CD14-positive monocyte (primary cell): ENCODE measurements around the gene CCNI2. TPM values are rescaled to one million over a fixed set of nuclear protein-coding genes. Genes with fewer than 3 reads are reported as not detected.

ENCODE experiments used
- DNase-seq, 3 donors: peaks; one replicate each; pipeline ENCODE4 v3.0.0-alpha.2; 2011 to 2022
- H2AFZ ChIP-seq: 2 replicates; pipeline ENCODE4 v1.6.0; 2012; ENCODE audit warnings: mild to moderate bottlenecking, low read depth, low read length, inconsistent platforms; ENCODE audit not compliant: insufficient read depth, poor library complexity, severe bottlenecking
- H3K27ac ChIP-seq, 2 donors: 1 replicate in 1 of 2; 2 replicates in 1 of 2; pipeline ENCODE4 v1.5.1; 2012 to 2013; ENCODE audit warnings: low read length in 2 of 2, control low read depth in 1 of 2, inconsistent platforms in 1 of 2, low read depth in 1 of 2, mild to moderate bottlenecking in 1 of 2
- H3K27me3 ChIP-seq, 2 donors: one replicate each; pipeline versions ENCODE4 v1.6.0 to v1.6.1; 2011 to 2013; ENCODE audit warnings: low read length in 2 of 2; ENCODE audit not compliant: control insufficient read depth in 2 of 2, insufficient read depth in 2 of 2
- H3K36me3 ChIP-seq, 2 donors: replicated peaks in 1 of 2; 1 replicate in 1 of 2; 2 replicates in 1 of 2; pipeline versions ENCODE4 v1.5.1 to v1.6.1; 2012 to 2013; ENCODE audit warnings: low read length in 2 of 2, control low read depth in 1 of 2, inconsistent platforms in 1 of 2, mild to moderate bottlenecking in 1 of 2; ENCODE audit not compliant: insufficient read depth in 2 of 2, control insufficient read depth in 1 of 2
- H3K4me1 ChIP-seq, 2 donors: 1 replicate in 1 of 2; 2 replicates in 1 of 2; pipeline versions ENCODE4 v1.5.1 to v1.6.1; 2012 to 2013; ENCODE audit warnings: low read length in 2 of 2, control low read depth in 1 of 2, inconsistent platforms in 1 of 2, mild to moderate bottlenecking in 1 of 2, moderate library complexity in 1 of 2; ENCODE audit not compliant: insufficient read depth in 2 of 2, control insufficient read depth in 1 of 2
- H3K4me2 ChIP-seq: replicated peaks from 2 replicates; pipeline ENCODE3; 2012; ENCODE audit warnings: low read length, moderate library complexity, mild to moderate bottlenecking; ENCODE audit not compliant: poor library complexity, severe bottlenecking; ENCODE audit errors: extremely low read depth
- H3K4me3 ChIP-seq, 3 experiments: fragments of 200-600 bp in 1 of 3; sonication (generic) in 1 of 3; replicated peaks in 1 of 3; 1 replicate in 2 of 3; 2 replicates in 1 of 3; pipeline ENCODE4 v1.5.1; 2011 to 2013; ENCODE audit warnings: low read length in 3 of 3, mild to moderate bottlenecking in 3 of 3, control low read depth in 2 of 3, low read depth in 2 of 3, inconsistent platforms in 1 of 3, moderate library complexity in 1 of 3
- H3K79me2 ChIP-seq: 2 replicates; pipeline ENCODE4 v1.6.0; 2012; ENCODE audit warnings: mild to moderate bottlenecking, control low read depth, inconsistent platforms, low read length, moderate library complexity; ENCODE audit not compliant: insufficient read depth
- H3K9ac ChIP-seq: 2 replicates; pipeline ENCODE4 v1.6.0; 2017; ENCODE audit warnings: low read length, mild to moderate bottlenecking; ENCODE audit not compliant: insufficient read depth, poor library complexity, severe bottlenecking
- H3K9me3 ChIP-seq, 2 donors: replicated peaks in 1 of 2; 1 replicate in 1 of 2; 2 replicates in 1 of 2; pipeline versions ENCODE4 v1.5.1 to v1.6.1; 2012 to 2013; ENCODE audit warnings: low read length in 2 of 2, control low read depth in 1 of 2; ENCODE audit not compliant: control insufficient read depth in 1 of 2, insufficient read depth in 1 of 2
- H4K20me1 ChIP-seq: 2 replicates; pipeline ENCODE4 v1.6.0; 2012; ENCODE audit warnings: mild to moderate bottlenecking, low read length, control low read depth, moderate library complexity; ENCODE audit not compliant: insufficient read depth
- H3K27ac Mint-ChIP-seq, 7 donors: one replicate each; pipeline ENCODE4 v1.8.0; 2020; ENCODE audit warnings: mild to moderate bottlenecking in 7 of 7, mixed read lengths in 7 of 7, moderate library complexity in 6 of 7, inconsistent platforms in 2 of 7
- H3K27me3 Mint-ChIP-seq, 3 donors: one replicate each; pipeline ENCODE4 v1.8.0; 2021 to 2022; ENCODE audit warnings: low read depth in 3 of 3, mild to moderate bottlenecking in 3 of 3, mixed read lengths in 3 of 3, moderate library complexity in 3 of 3, inconsistent platforms in 1 of 3
- H3K36me3 Mint-ChIP-seq, 2 donors: one replicate each; pipeline ENCODE4 v1.8.0; 2020; ENCODE audit warnings: mixed read lengths in 2 of 2, inconsistent platforms in 1 of 2, mild to moderate bottlenecking in 1 of 2
- H3K4me1 Mint-ChIP-seq: one replicate; pipeline ENCODE4 v1.8.0; 2020; ENCODE audit warnings: mild to moderate bottlenecking, mixed read lengths
- H3K4me3 Mint-ChIP-seq, 2 donors: one replicate each; pipeline ENCODE4 v1.8.0; 2020; ENCODE audit warnings: mild to moderate bottlenecking in 2 of 2, mixed read lengths in 2 of 2, moderate library complexity in 1 of 2
- H3K9me3 Mint-ChIP-seq, 7 donors: one replicate each; pipeline ENCODE4 v1.8.0; 2020 to 2022; ENCODE audit warnings: mixed read lengths in 7 of 7, mild to moderate bottlenecking in 6 of 7, moderate library complexity in 6 of 7, inconsistent platforms in 2 of 7
- CTCF ChIP-seq: fragments of 200-600 bp; IDR thresholded peaks from one replicate; pipeline ENCODE4 v1.8.0; 2022; ENCODE audit warnings: antibody characterized with exemption, mild to moderate bottlenecking
- WGBS: methylation state at CpG from one replicate; pipeline ENCODE4 v1.1.5; 2013; ENCODE audit warnings: missing lambda C conversion rate; ENCODE audit not compliant: insufficient coverage; 5-methylcytosine and 5-hydroxymethylcytosine counted together
- intact Hi-C, 2 donors: fragments of 100-400 bp; cut with micrococcal nuclease; formaldehyde crosslinking; loops; one replicate each; pipeline versions ENCODE4 v1.15.0 to v1.15.1; 2023
- polyA plus RNA-seq, 3 donors: library from polyadenylated mRNA; depleted of rRNA in 1 of 3; unstranded in 2 of 3; stranded (reverse) in 1 of 3; fragments of 300-500 nt in 2 of 3; fragments of >200 nt in 1 of 3; fragmentation: Illumina TruSeq in 2 of 3; gene quantifications; 1 replicate in 2 of 3; 2 replicates in 1 of 3; pipeline ENCODE4 v1.2.3, GENCODE V29; 2012 to 2021

The CCNI2 gene
- polyA plus RNA-seq, 3 donors, result 0.72 TPM; not detected in 2

DNA sequence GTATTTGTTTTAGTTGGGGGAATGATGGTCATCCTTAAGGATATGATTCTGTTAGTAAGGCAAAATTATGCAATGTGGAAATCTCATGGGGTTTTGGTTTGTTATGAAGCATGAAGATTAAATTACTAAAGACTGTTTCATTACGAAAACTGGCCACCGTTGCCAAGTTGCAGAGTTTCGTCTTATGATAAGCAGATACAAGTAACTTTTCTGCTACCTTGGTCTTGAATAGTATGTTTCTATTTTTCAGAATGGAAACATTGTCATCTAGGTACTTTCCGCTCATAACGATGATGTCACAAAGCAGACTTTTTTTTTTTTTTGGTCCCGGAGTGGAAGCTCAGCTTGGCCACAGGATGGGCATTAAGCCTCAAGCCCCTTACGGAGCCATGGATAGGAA lies 4.2 kb downstream of the CCNI2 start:
- no peak for DNase-seq
- no peak overlapping the region for H3K27ac Mint-ChIP-seq
- no peak overlapping the region for H3K4me2 ChIP-seq
- H3K27me3 Mint-ChIP-seq, result peaks cover 30 to 51% (median 30%) of the 10 kb centered on the region in 3 donors
- no peak overlapping the region for H3K27ac ChIP-seq
- peaks cover 2% of the 10 kb centered on the region for H3K4me1 Mint-ChIP-seq
- H3K36me3 ChIP-seq, result no peaks in the 10 kb centered on the region
- no peak overlapping the region for H3K4me3 ChIP-seq
- no peaks in the 10 kb centered on the region for H3K36me3 Mint-ChIP-seq
- H4K20me1 ChIP-seq, result no peaks in the 10 kb centered on the region
- no peak overlapping the region for H3K4me3 Mint-ChIP-seq
- H3K27me3 ChIP-seq, result peaks cover 25 to 31% of the 10 kb centered on the region in 2 donors
- H3K4me1 ChIP-seq, result peaks cover 5 to 12% of the 10 kb centered on the region in 2 donors
- TF ChIP-seq CTCF, result no peak
- peaks cover 0 to 10% (median 0%) of the 10 kb centered on the region in 7 donors for H3K9me3 Mint-ChIP-seq
- H3K9me3 ChIP-seq, result peaks cover 0 to 16% of the 10 kb centered on the region in 2 donors
- intact Hi-C loops, result no loop called here
- H2AFZ ChIP-seq, result no peak overlapping the region
- no peak overlapping the region for H3K9ac ChIP-seq
- 100% methylated on average over 5 of the region's 7 CpGs for WGBS
- H3K79me2 ChIP-seq, result no peaks in the 10 kb centered on the region

DNA sequence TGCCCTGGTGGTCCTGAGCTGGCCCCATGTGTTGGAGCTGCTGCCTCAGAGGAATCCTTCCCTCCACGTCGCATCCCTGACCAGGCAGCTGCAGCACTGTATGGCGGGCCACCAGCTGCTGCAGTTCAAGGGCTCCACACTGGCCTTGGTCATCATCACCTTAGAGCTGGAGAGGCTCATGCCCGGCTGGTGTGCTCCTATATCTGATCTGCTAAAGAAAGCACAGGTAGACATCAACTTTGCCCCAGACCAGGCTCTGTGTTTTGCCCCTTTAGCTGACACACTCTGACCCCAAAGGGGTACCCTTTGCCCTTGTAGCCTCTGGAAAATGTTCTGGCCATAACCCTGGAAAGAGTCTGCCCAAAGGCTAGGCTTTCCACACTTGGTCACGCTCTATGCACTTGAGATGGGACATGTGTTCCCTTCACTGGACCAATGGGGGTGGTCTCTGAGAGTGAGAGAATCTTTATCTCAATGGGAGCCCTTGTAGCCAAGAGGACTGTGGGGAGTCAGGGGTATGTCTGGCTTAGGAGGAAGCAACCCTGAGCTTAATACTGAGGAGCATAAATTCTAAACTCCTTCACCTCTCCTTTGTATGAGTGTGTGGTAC lies 4.8 kb downstream of the CCNI2 start:
- Histone ChIP-seq H3K36me3 (no peaks in the 10 kb centered on the region), H3K9ac (no peak overlapping the region), H3K9me3 (peaks cover 0 to 12% of the 10 kb centered on the region in 2 donors), H3K79me2 (no peaks in the 10 kb centered on the region), H3K4me1 (peaks cover 2 to 8% of the 10 kb centered on the region in 2 donors), H3K27me3 (peaks cover 19 to 25% of the 10 kb centered on the region in 2 donors), H4K20me1 (no peaks in the 10 kb centered on the region), H2AFZ (no peak overlapping the region), H3K4me3 (no peak overlapping the region), H3K27ac (no peak overlapping the region), H3K4me2 (no peak overlapping the region)
- no peak for DNase-seq
- no peak overlapping the region for H3K27ac Mint-ChIP-seq
- peaks cover 24 to 46% (median 27%) of the 10 kb centered on the region in 3 donors for H3K27me3 Mint-ChIP-seq
- peaks cover 0 to 6% (median 0%) of the 10 kb centered on the region in 7 donors for H3K9me3 Mint-ChIP-seq
- intact Hi-C loops, result no loop called here
- WGBS, result 100% methylated on average over 5 of the region's 5 CpGs
- no peaks in the 10 kb centered on the region for H3K36me3 Mint-ChIP-seq
- H3K4me1 Mint-ChIP-seq, result no peaks in the 10 kb centered on the region
- TF ChIP-seq CTCF, result no peak
- H3K4me3 Mint-ChIP-seq, result no peak overlapping the region
